ENCODE data around the gene UXT. TPM values are rescaled to one million over a fixed set of nuclear protein-coding genes. Genes with fewer than 3 reads are reported as not detected.

Gene UXT
- total RNA-seq, 1 experiment from 2014 or later, result 87.5 TPM

DNA sequence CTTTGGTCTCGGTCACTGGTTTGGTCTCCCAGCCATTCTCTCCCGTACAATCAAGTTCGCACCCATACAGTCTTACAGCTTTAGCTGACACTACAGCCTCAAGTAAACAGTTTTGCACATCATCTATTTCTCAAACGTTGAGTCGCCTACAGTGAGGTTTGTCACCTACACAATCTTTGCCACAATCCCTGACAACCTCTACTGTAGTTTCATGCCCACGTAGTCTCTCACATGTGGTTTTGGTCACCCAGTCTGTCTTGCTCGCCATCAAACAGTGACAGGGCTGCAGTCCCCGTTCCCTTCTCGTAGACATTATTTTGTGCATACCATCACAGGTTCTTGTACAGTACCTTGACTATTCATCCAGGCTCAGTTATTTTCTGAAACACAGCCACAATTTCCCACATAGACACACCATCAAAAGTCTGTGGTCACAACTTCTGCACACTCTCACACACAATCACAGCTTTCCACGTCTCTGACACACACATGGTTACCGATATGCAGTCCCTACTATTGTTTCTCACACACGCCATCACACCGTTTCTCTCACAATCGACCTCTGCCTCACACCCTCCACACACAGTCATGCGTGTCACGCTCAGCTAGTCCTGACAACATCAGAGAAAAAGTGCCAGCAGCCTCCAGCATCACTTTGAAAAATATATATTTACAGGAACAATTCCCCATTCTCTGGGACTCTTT is 24.0 kb downstream of the UXT start:
- Histone ChIP-seq H3K27me3 (ENCODE audit: control insufficient read depth, insufficient read depth, low read length) (no peaks in the 10 kb centered on the region), H3K36me3 (replicated peaks; ENCODE audit: control insufficient read depth, insufficient read depth, low read length) (peaks cover 2% of the 10 kb centered on the region), H3K4me3 (ENCODE audit: insufficient read depth, low read depth, low read length) (no peak overlapping the region)
- no peak for DNase-seq

DNA sequence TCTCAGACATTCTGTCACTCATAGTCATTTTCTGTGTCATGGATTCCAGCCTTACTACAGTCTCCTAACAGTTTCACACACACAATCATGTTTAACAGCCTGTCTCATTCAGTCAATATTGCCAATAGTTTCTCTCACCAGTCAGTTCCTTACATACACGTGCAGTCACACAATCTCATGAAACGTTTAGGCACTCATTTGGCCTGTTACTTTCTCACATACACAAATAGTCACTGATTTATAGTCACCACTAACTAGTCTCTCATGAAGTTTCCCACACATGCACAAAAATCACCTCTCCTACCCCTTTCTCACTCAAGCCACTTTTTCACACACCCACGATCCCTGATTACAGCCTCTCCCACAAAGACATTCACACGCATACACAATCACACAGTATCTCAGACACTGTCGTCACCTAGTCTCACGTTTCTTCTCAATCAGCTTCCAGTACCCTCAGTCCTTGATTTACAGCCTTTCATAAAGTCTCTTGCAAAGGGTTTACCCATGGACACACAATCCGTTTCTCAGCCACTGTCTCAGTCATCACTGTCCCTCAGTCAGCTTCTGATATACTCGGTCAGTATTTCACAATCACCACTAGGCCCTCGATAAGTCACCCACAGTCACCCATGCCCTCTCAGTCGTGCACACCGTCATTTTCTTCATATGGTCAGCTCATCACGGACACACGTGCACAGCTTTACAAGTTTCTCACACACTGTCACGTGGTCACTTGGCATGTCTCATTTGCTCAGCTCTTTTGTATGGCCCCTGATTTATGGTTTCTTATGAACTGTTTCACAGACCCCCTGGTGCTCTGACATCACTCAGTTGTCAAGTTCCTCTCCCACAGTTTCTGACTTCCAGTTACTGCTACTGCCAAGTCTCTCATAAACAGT is 25.0 kb downstream of the UXT start:
- Histone ChIP-seq H3K27me3 (ENCODE audit: control insufficient read depth, insufficient read depth, low read length) (no peaks in the 10 kb centered on the region), H3K36me3 (replicated peaks; ENCODE audit: control insufficient read depth, insufficient read depth, low read length) (peaks cover 2% of the 10 kb centered on the region), H3K4me3 (ENCODE audit: insufficient read depth, low read depth, low read length) (no peak overlapping the region)
- DNase-seq, result no peak

DNA sequence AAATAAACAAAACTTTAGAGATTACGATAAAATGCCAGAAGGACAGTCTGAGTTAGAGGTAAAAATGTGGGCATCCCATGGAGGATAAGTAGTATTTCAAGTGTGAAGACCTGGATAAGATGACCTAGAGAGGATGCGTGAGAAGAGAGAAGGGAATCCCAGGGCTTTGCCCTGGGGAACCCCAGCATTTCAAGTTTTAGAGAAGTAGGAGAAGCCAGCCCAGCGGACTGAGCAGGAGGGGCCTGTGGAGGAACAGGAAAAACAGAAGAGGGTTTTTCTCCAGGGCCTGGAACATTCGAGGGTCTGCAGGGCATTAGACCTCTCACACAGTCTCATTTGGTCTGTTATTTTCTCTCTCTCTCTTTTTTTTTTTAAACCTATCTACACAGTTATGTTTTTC is 26.3 kb downstream of the UXT start:
- Histone ChIP-seq H3K27me3 (ENCODE audit: control insufficient read depth, insufficient read depth, low read length) (no peaks in the 10 kb centered on the region), H3K36me3 (replicated peaks; ENCODE audit: control insufficient read depth, insufficient read depth, low read length) (peaks cover 2% of the 10 kb centered on the region), H3K4me3 (ENCODE audit: insufficient read depth, low read depth, low read length) (no peak overlapping the region)
- DNase-seq, result no peak

DNA sequence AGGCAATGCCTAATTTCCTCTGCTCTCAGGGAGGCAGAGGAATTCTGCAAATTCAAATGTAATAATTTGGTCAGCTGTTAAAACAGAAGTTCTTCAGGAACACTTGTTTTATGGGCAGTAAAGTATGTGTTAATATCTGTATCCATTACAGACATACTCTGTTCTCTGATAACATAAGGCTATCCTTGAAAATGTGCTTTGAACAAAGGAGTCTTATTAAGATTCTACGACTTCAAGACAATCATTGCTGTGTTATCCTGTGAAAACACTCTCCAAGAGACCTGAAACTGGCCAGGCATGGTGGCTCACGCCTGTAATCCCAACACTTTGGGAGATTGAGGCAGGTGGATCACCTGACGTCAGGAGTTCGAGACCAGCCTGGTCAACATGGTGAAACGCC is 27.3 kb downstream of the UXT start:
- no peak for DNase-seq
- no peak overlapping the region for H3K4me3 ChIP-seq (ENCODE audit: insufficient read depth, low read depth, low read length)
- H3K36me3 ChIP-seq (replicated peaks; ENCODE audit: control insufficient read depth, insufficient read depth, low read length), result peaks cover 2% of the 10 kb centered on the region; the same call in 1 of the 2 replicates
- no peaks in the 10 kb centered on the region for H3K27me3 ChIP-seq (ENCODE audit: control insufficient read depth, insufficient read depth, low read length)

DNA sequence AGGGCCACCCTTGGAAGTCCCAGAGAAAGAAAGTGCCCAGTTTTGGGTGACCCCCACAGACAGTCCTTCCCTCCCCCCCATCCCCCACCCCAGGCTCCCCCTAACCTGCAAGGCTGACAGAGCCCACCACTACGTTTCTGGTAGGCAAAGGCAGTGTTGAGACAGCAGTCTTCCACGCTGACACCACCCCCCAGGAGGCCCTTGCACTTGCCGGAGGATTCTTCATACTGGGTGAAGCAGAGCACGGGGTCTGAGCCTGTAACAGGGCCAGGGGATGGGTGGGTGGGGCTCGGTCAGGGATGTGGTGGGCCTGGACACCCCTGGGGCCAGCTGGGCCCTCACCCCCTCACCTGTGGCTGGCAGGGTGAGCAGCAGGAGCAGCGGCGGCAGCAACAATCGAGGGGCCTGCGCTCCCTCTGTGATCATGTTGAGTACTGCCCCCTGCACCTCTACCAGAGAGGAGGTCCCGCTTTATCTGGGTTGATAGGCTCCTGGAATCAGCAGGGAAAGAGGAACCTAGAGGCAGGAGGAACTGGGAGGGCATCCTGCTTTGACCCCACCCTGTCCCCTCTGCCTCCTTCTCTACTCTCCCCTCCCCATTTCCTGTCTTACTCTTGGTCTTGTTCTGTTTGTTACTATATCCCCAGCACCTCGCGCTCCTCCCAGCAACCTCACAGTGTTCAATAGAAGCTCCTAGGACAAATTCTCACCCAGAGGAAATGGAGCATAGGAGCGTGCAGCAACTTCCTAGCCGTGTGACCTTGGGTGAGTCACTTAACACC is 29.4 kb downstream of the UXT start, which contains the start of gene CFP:
Gene CFP (minus strand): TSS at position 512 of the 782 bp plus-strand sequence. CDS start 86 bp downstream, at position 426.
- no peaks in the 10 kb centered on the region for H3K27me3 ChIP-seq (ENCODE audit: control insufficient read depth, insufficient read depth, low read length)
- H3K4me3 ChIP-seq (ENCODE audit: insufficient read depth, low read depth, low read length), result no peak within 1 kb of the TSS
- H3K36me3 ChIP-seq (replicated peaks; ENCODE audit: control insufficient read depth, insufficient read depth, low read length), result no peaks in the 10 kb centered on the region; the same call in 1 of the 2 replicates
- peak; percentile 45 for DNase-seq

DNA sequence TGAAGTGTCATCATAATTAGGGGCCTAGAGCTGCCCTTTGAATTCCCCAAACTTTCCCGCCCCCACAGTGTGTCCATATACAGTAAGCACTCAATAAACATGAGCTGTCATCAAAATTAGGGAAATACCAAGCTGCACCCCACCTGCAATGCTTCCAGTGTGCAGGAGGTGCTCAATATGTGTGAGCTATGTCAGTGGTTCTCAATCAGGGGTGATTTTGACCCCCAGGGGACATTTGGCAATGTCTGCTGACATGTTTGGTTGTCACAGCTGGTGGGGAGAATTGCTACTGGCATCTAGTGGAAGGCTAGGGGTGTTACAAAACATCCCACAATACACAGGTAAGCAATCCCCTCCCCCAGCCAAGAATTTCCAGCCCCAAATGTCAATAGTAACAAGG is 30.0 kb downstream of the UXT start:
- peak; percentile 70 for DNase-seq
- Histone ChIP-seq H3K4me3 (ENCODE audit: insufficient read depth, low read depth, low read length) (no peak overlapping the region), H3K27me3 (ENCODE audit: control insufficient read depth, insufficient read depth, low read length) (no peaks in the 10 kb centered on the region), H3K36me3 (replicated peaks; ENCODE audit: control insufficient read depth, insufficient read depth, low read length) (no peaks in the 10 kb centered on the region)

DNA sequence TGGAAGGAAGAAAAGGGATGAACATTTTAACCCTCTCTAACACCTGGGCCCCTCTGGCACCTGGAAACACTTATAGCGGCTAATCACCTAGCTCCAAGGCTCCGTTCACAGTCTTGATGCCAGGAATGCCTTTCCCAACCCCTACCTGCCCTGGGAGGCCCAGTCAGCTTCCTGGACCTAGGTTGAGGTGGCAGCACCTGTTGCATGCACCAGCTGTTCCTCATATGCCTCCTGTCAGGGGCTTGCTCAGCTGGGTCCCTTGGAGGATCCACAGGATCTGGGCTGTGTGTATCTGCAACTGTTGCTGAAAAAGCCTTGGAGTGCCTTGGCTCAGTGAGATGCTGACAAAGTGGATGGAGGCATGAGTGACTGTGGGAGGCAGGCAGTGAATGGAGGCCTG is 33.6 kb downstream of the UXT start:
- Histone ChIP-seq H3K36me3 (replicated peaks; ENCODE audit: control insufficient read depth, insufficient read depth, low read length) (no peaks in the 10 kb centered on the region), H3K27me3 (ENCODE audit: control insufficient read depth, insufficient read depth, low read length) (peaks cover 3% of the 10 kb centered on the region; the same call in 1 of the 2 replicates), H3K4me3 (ENCODE audit: insufficient read depth, low read depth, low read length) (no peak overlapping the region)
- no peak for DNase-seq

DNA sequence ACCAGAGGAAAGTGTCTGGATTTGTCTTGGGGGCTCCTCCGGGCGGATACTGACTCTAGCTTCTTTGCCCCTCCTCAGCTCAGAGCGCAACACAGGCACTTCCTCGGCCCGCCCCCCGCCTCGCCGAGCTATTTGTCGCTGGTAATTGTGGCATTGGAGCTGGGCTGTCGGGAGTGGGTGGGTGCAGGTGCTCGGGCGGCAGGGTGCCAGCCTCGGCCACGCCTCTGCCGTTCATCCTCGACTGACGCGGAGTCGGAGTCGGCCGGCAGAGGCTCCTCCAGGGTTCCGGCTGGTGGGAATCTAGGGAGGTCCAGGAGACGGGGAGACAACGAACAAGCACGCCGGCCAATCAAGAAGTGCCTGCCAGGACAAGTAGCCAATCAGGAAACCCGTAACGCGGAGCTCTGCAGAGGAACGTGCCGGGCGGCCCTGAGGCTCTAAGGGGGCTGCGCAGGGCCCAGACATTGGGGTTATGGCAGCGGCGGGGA is 35.4 kb downstream of the UXT start:
- Histone ChIP-seq H3K27me3 (ENCODE audit: control insufficient read depth, insufficient read depth, low read length) (peaks cover 3% of the 10 kb centered on the region; the same call in 1 of the 2 replicates), H3K4me3 (ENCODE audit: insufficient read depth, low read depth, low read length) (peak overlapping the region; percentile 25), H3K36me3 (replicated peaks; ENCODE audit: control insufficient read depth, insufficient read depth, low read length) (no peaks in the 10 kb centered on the region)
- DNase-seq, result peak; percentile 95

DNA sequence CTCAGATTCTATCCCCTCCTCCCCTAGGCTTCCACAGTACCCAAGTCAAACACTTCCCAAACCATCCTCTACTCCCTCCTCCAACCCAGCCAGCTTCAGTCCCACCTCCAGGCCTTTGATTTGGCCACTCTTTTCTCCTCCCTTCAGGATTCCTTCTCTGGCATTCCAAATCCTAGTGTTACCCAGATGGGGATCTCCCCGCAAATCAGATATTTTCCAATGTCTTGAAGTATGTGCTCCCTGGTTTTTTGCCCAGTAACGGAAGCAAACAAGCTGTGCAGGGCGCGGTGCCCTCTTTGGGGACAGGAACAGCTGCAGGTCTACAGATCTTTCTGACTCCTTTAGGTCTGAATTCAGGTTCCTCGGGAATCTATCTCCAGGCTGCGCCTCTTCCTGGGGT is 37.1 kb downstream of the UXT start:
- H3K27me3 ChIP-seq (ENCODE audit: control insufficient read depth, insufficient read depth, low read length), result peaks cover 3% of the 10 kb centered on the region; the same call in 1 of the 2 replicates
- no peaks in the 10 kb centered on the region for H3K36me3 ChIP-seq (replicated peaks; ENCODE audit: control insufficient read depth, insufficient read depth, low read length)
- DNase-seq, result no peak
- no peak overlapping the region for H3K4me3 ChIP-seq (ENCODE audit: insufficient read depth, low read depth, low read length)

DNA sequence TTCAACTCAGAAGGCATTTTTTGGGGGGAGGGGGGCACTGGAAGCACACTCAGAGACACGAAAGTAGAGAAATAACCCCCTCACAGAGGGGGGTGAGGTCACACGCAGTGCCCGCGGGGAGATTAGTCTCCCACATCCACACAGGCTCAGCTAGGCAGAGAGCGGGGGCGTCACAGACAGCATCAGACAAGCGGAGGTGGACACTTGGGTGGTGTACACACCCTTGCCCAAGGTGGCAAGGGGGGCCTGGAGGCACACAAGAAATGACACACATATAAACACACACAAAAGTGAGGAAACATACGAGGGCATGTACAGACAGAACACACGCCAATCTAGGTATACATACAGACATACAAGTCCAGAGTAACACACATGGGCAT is 38.7 kb downstream of the UXT start:
- Histone ChIP-seq H3K27me3 (ENCODE audit: control insufficient read depth, insufficient read depth, low read length) (peaks cover 3% of the 10 kb centered on the region; the same call in 1 of the 2 replicates), H3K36me3 (replicated peaks; ENCODE audit: control insufficient read depth, insufficient read depth, low read length) (no peaks in the 10 kb centered on the region), H3K4me3 (ENCODE audit: insufficient read depth, low read depth, low read length) (peak overlapping the region; percentile 25; the same call in 1 of the 2 replicates)
- no peak for DNase-seq

DNA sequence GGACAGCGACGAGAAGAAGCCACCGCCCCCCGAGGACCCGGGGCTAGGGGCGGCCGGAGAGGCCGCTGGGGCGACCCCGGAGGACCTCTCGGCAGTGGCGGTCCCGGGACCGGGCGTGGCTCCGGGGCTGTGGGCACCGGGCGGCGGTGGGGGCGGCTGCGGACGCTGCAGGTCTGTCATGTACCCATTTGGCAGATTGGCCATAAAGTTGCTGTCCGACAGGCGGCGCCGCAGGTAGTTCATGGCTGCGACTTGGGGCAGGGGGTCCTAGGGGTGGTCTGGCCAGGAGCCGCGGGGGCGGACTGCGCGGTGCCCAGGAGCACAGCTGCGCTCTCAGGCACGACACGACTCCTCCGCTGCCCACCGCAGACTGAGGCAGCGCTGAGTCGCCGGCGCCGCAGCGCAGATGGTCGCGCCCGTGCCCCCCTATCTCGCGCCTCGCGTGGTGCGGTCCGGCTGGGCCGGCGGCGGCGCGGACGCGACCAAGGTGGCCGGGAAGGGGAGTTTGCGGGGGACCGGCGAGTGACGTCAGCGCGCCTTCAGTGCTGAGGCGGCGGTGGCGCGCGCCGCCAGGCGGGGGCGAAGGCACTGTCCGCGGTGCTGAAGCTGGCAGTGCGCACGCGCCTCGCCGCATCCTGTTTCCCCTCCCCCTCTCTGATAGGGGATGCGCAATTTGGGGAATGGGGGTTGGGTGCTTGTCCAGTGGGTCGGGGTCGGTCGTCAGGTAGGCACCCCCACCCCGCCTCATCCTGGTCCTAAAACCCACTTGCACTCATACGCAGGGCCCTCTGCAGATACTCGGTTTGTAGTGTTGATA is 39.3 kb downstream of the UXT start, which contains the start of gene SYN1:
Gene SYN1 (minus strand): TSS at position 372 of the 817 bp plus-strand sequence. CDS start 129 bp downstream, at position 243.
- DNase-seq, result peak; percentile 94
- Histone ChIP-seq H3K27me3 (ENCODE audit: control insufficient read depth, insufficient read depth, low read length) (peaks cover 3% of the 10 kb centered on the region; the same call in 1 of the 2 replicates), H3K36me3 (replicated peaks; ENCODE audit: control insufficient read depth, insufficient read depth, low read length) (no peaks in the 10 kb centered on the region), H3K4me3 (ENCODE audit: insufficient read depth, low read depth, low read length) (peak within 1 kb of the TSS; percentile 46)

DNA sequence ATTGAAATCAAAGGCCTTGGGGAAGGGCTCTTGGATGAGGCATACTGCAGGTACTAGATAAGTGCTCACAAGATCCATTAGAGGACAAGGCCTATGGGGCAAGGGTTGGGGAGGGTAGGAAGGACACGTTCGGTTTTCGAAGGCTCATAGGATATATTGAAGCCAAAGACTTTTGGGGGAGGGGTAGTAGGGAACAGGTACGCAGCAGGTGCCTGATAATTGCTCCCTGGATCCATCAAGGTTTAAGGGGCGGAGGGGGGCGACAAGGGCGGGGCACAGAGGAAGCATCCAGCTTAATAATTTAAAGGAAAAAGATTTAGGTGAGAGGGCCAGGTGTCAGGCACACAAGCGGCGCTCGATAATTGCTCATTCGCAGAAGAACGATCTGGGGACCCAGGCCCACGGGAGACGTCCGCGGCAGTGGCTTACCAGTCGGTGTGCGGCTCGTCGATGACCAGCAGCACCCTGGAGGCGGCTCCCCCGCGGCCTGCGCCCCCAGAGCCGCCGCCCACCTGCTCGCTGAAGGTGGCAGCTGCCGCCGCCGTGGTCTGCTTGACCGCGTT is 40.0 kb downstream of the UXT start:
- no peak for DNase-seq
- Histone ChIP-seq H3K27me3 (ENCODE audit: control insufficient read depth, insufficient read depth, low read length) (peaks cover 3% of the 10 kb centered on the region; the same call in 1 of the 2 replicates), H3K36me3 (replicated peaks; ENCODE audit: control insufficient read depth, insufficient read depth, low read length) (no peaks in the 10 kb centered on the region), H3K4me3 (ENCODE audit: insufficient read depth, low read depth, low read length) (peak overlapping the region; percentile 46; the same call in 1 of the 2 replicates)

DNA sequence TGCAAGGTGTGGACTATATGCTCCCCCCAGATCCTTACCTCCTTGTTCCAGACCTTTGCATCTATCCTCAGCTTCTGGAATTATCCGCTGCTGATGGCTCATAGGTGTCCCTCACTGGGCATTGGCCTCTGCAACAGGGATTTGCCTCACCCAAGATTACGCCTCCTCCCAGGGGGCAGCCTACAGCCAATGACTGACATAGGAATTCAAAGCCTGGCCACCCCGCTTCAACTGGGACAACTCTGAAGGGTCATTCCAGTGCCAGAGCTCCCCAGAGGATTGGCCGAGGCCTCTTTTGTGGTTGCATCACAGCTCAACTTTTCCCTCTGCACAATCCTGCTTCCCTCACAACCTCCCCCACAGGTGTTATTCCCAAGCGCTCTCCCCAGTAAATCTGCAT is 44.4 kb downstream of the UXT start:
- H3K4me3 ChIP-seq (ENCODE audit: insufficient read depth, low read depth, low read length), result no peak overlapping the region
- no peaks in the 10 kb centered on the region; the same call in 1 of the 2 replicates for H3K27me3 ChIP-seq (ENCODE audit: control insufficient read depth, insufficient read depth, low read length)
- H3K36me3 ChIP-seq (replicated peaks; ENCODE audit: control insufficient read depth, insufficient read depth, low read length), result no peaks in the 10 kb centered on the region
- DNase-seq, result no peak
